Calu3 (cell line): ENCODE data around the gene RCSD1. TPM values are rescaled to one million over a fixed set of nuclear protein-coding genes. Genes with fewer than 3 reads are reported as not detected.

Experiments used
- BruUV-seq: library from RNA; stranded (reverse); fragments of 400-500 nt; replicated peaks from 2 replicates; lab custom pipeline; 2021; lab: Mats Ljungman, UMichigan
- CTCF ChIA-PET: fragments of 300-600 bp; sonication (Branson Sonifier 250); formaldehyde crosslinking; loops from one replicate; lab custom pipeline; 2022; ENCODE audit warnings: antibody characterized with exemption; lab: Charles Lee
- DNase-seq: peaks from one replicate; pipeline ENCODE4 v3.0.0; 2022
- H3K27ac Mint-ChIP-seq: one replicate; pipeline ENCODE4 v1.8.0; 2022; ENCODE audit warnings: mixed read lengths; ENCODE audit not compliant: unreplicated experiment
- H3K27me3 Mint-ChIP-seq: one replicate; pipeline ENCODE4 v1.8.0; 2022; ENCODE audit warnings: mixed read lengths; ENCODE audit not compliant: unreplicated experiment
- H3K36me3 Mint-ChIP-seq: one replicate; pipeline ENCODE4 v1.8.0; 2022; ENCODE audit warnings: mild to moderate bottlenecking, moderate library complexity, mixed read lengths; ENCODE audit not compliant: insufficient read depth, unreplicated experiment
- H3K4me1 Mint-ChIP-seq: one replicate; pipeline ENCODE4 v1.8.0; 2022; ENCODE audit warnings: mild to moderate bottlenecking, low read depth, mixed read lengths; ENCODE audit not compliant: unreplicated experiment
- H3K4me3 Mint-ChIP-seq: one replicate; pipeline ENCODE4 v1.8.0; 2022; ENCODE audit warnings: mild to moderate bottlenecking, low read depth, moderate library complexity, mixed read lengths; ENCODE audit not compliant: unreplicated experiment
- H3K9me3 Mint-ChIP-seq: one replicate; pipeline ENCODE4 v1.8.0; 2022; ENCODE audit warnings: low read depth, mixed read lengths; ENCODE audit not compliant: unreplicated experiment
- CTCF ChIP-seq: fragments of 200-600 bp; IDR thresholded peaks from one replicate; pipeline ENCODE4 v1.8.0; 2022; ENCODE audit warnings: antibody characterized with exemption; ENCODE audit not compliant: unreplicated experiment
- intact Hi-C: fragments of 100-400 bp; cut with micrococcal nuclease; formaldehyde crosslinking; loops from one replicate; pipeline ENCODE4 v1.10.0; 2022; ENCODE audit not compliant: unreplicated experiment
- total RNA-seq: library from RNA; stranded (reverse); gene quantifications from 2 replicates; pipeline ENCODE4 v1.2.3, GENCODE V29; 2022

RCSD1 gene
- total RNA-seq, 1 experiment from 2014 or later, result not detected

GRCh38 chr1:167698313-167698712, 68.3 kb downstream of the RCSD1 start:
- DNase-seq, result no peak
- CTCF ChIA-PET, result interaction anchor here (0.6 to 1.0 kb wide), 5 partner anchors 10 to 1957 kb away, joined by 3 to 7 read pairs (median 4); no protein-coding TSS in a partner anchor
- Mint-ChIP-seq H3K36me3 (no peaks in the 10 kb centered on the region), H3K27me3 (peaks cover 58% of the 10 kb centered on the region), H3K4me3 (no peak overlapping the region), H3K4me1 (no peaks in the 10 kb centered on the region), H3K9me3 (no peaks in the 10 kb centered on the region), H3K27ac (no peak overlapping the region)
- no TSS peak for BruUV-seq
- intact Hi-C loops, result no loop called here
- TF ChIP-seq CTCF, result no peak

- Mint-ChIP-seq H3K4me1 (no peaks in the 10 kb centered on the region), H3K4me3 (no peak overlapping the region), H3K27ac (no peak overlapping the region), H3K36me3 (no peaks in the 10 kb centered on the region), H3K9me3 (no peaks in the 10 kb centered on the region), H3K27me3 (peaks cover 82% of the 10 kb centered on the region)
- CTCF ChIA-PET, result no interaction called here
- intact Hi-C loops, result no loop called here
- TF ChIP-seq CTCF, result no peak
- BruUV-seq, result no TSS peak
- no peak for DNase-seq
Measured at GRCh38 chr1:167701510-167701909, 71.5 kb downstream of the RCSD1 start.

- Mint-ChIP-seq H3K4me3 (no peak overlapping the region), H3K36me3 (no peaks in the 10 kb centered on the region), H3K27ac (no peak overlapping the region), H3K4me1 (no peaks in the 10 kb centered on the region), H3K27me3 (peaks cover 94% of the 10 kb centered on the region), H3K9me3 (no peaks in the 10 kb centered on the region)
- CTCF ChIA-PET, result no interaction called here
- TF ChIP-seq CTCF, result no peak
- no peak for DNase-seq
- intact Hi-C loops, result no loop called here
- no TSS peak for BruUV-seq
Measured at GRCh38 chr1:167703557-167703956, 73.5 kb downstream of the RCSD1 start.

- TF ChIP-seq CTCF, result no peak
- no peak overlapping the region for H3K4me3 Mint-ChIP-seq
- BruUV-seq, result no TSS peak
- intact Hi-C loops, result no loop called here
- H3K9me3 Mint-ChIP-seq, result no peaks in the 10 kb centered on the region
- no peaks in the 10 kb centered on the region for H3K4me1 Mint-ChIP-seq
- H3K36me3 Mint-ChIP-seq, result no peaks in the 10 kb centered on the region
- CTCF ChIA-PET, result no interaction called here
- DNase-seq, result no peak
- H3K27ac Mint-ChIP-seq, result no peak overlapping the region
- H3K27me3 Mint-ChIP-seq, result peaks cover 97% of the 10 kb centered on the region
Measured at GRCh38 chr1:167704715-167705114, 74.7 kb downstream of the RCSD1 start.
